SK-N-SH treated with all-trans-retinoic acid at 6 μM for 48 hours (cell line): Measurements from ENCODE around the gene PIR.

Experiments used
- ATAC-seq: fragments of 200-7000 bp; cut with Tn5 transposase; 3 replicates; pipeline ENCODE4 v1.9.1; 2020; ENCODE audit warnings: mild to moderate bottlenecking, moderate library complexity
- ARNTL ChIP-seq: fragments of 450-650 bp; formaldehyde crosslinking; IDR thresholded peaks from 2 replicates; pipeline ENCODE4 v1.5.0; 2020; ENCODE audit warnings: low read depth, mild to moderate bottlenecking, moderate library complexity, borderline replicate concordance
- BACH2 ChIP-seq: fragments of 250-450 bp; sonication (Bioruptor Pico); IDR thresholded peaks from 2 replicates; pipeline ENCODE4 v1.9.0; 2021; ENCODE audit warnings: mild to moderate bottlenecking, borderline replicate concordance
- CREB5 ChIP-seq: fragments of 250-450 bp; sonication (Bioruptor Pico); IDR thresholded peaks from 2 replicates; pipeline ENCODE4 v1.5.1; 2020; ENCODE audit warnings: low read depth, mild to moderate bottlenecking, moderate library complexity
- CSDC2 ChIP-seq: fragments of 250-450 bp; sonication (Bioruptor Pico); IDR thresholded peaks from 2 replicates; pipeline ENCODE4 v1.5.0; 2020; ENCODE audit warnings: mild to moderate bottlenecking, moderate library complexity
- CSRNP3 ChIP-seq: fragments of 250-450 bp; sonication (Bioruptor Pico); IDR thresholded peaks from 2 replicates; pipeline ENCODE4 v1.5.1; 2021; ENCODE audit warnings: mild to moderate bottlenecking, moderate library complexity
- ESRRG ChIP-seq: fragments of 250-450 bp; sonication (Bioruptor Pico); IDR thresholded peaks from 2 replicates; pipeline ENCODE4 v1.6.1; 2021; ENCODE audit warnings: mild to moderate bottlenecking
- GLIS3 ChIP-seq: fragments of 250-450 bp; sonication (Bioruptor Pico); IDR thresholded peaks from 2 replicates; pipeline ENCODE4 v1.5.0; 2020; ENCODE audit warnings: mild to moderate bottlenecking, moderate library complexity
- ISL1 ChIP-seq: fragments of 250-450 bp; sonication (Bioruptor Pico); IDR thresholded peaks from 2 replicates; pipeline ENCODE4 v2.1.2; 2022; ENCODE audit warnings: mild to moderate bottlenecking, moderate library complexity
- OSR1 ChIP-seq: fragments of 250-450 bp; sonication (Bioruptor Pico); IDR thresholded peaks from 2 replicates; pipeline ENCODE4 v1.8.0; 2022; ENCODE audit warnings: moderate library complexity, mild to moderate bottlenecking, inconsistent platforms
- PATZ1 ChIP-seq: fragments of 250-450 bp; sonication (Bioruptor Pico); IDR thresholded peaks from 2 replicates; pipeline ENCODE4 v1.8.0; 2020; ENCODE audit warnings: mild to moderate bottlenecking, moderate library complexity, borderline replicate concordance
- POU6F1 ChIP-seq: fragments of 250-450 bp; sonication (Bioruptor Pico); IDR thresholded peaks from 2 replicates; pipeline ENCODE4 v1.8.0; 2021; ENCODE audit warnings: low read depth, mild to moderate bottlenecking, moderate library complexity, borderline replicate concordance
- PPARA ChIP-seq: fragments of 250-450 bp; sonication (Bioruptor Pico); IDR thresholded peaks from 2 replicates; pipeline ENCODE4 v1.5.0; 2020; ENCODE audit warnings: mild to moderate bottlenecking, borderline replicate concordance
- RARB ChIP-seq: fragments of 250-450 bp; sonication (Bioruptor Pico); IDR thresholded peaks from 2 replicates; pipeline ENCODE4 v1.8.0; 2021; ENCODE audit warnings: mild to moderate bottlenecking, moderate library complexity
- SNAI2 ChIP-seq: fragments of 250-450 bp; sonication (Bioruptor Pico); IDR thresholded peaks from 2 replicates; pipeline ENCODE4 v1.5.0; 2020; ENCODE audit warnings: mild to moderate bottlenecking, moderate library complexity
- TCF4 ChIP-seq: fragments of 250-450 bp; sonication (Bioruptor Pico); IDR thresholded peaks from 2 replicates; pipeline ENCODE4 v1.8.0; 2021; ENCODE audit warnings: mild to moderate bottlenecking, moderate library complexity, borderline replicate concordance
- TOX ChIP-seq: fragments of 250-450 bp; sonication (Bioruptor Pico); IDR thresholded peaks from 2 replicates; pipeline ENCODE4 v1.8.0; 2021; ENCODE audit warnings: mild to moderate bottlenecking, moderate library complexity, borderline replicate concordance
- TSHZ2 ChIP-seq: fragments of 250-450 bp; sonication (Bioruptor Pico); IDR thresholded peaks from 2 replicates; pipeline ENCODE4 v1.5.0; 2020; ENCODE audit warnings: mild to moderate bottlenecking, moderate library complexity
- ZC3H10 ChIP-seq: fragments of 250-450 bp; sonication (Bioruptor Pico); IDR thresholded peaks from 2 replicates; pipeline ENCODE4 v1.5.1; 2021; ENCODE audit warnings: mild to moderate bottlenecking, moderate library complexity
- ZFP3 ChIP-seq: fragments of 250-450 bp; sonication (Bioruptor Pico); IDR thresholded peaks from 2 replicates; pipeline ENCODE4 v1.5.0; 2020; ENCODE audit warnings: mild to moderate bottlenecking, moderate library complexity
- ZFP30 ChIP-seq: fragments of 450-650 bp; formaldehyde crosslinking; IDR thresholded peaks from 2 replicates; pipeline ENCODE4 v1.5.0; 2022; ENCODE audit warnings: mild to moderate bottlenecking, moderate library complexity
- ZNF565 ChIP-seq: fragments of 450-650 bp; formaldehyde crosslinking; conservative IDR thresholded peaks from 2 replicates; pipeline ENCODE4 v1.5.0; 2020; ENCODE audit warnings: low read depth, mild to moderate bottlenecking, moderate library complexity
- ZNF70 ChIP-seq: fragments of 450-650 bp; formaldehyde crosslinking; IDR thresholded peaks from 2 replicates; pipeline ENCODE4 v1.5.0; 2020; ENCODE audit warnings: mild to moderate bottlenecking, moderate library complexity
- ZNF8 ChIP-seq: fragments of 450-650 bp; formaldehyde crosslinking; IDR thresholded peaks from 2 replicates; pipeline ENCODE4 v1.5.0; 2020; ENCODE audit warnings: mild to moderate bottlenecking, moderate library complexity

PIR gene

GRCh38 chrX:15430076-15430475, 63.1 kb downstream of the PIR start:
- no peak for ATAC-seq
- TF ChIP-seq POU6F1 (no peak), BACH2 (no peak), PATZ1 (no peak), ZNF8 (no peak), ESRRG (CRISPR knock-in tag) (no peak), ZFP30 (CRISPR knock-in tag) (no peak), ZC3H10 (CRISPR knock-in tag) (no peak), ZNF565 (CRISPR knock-in tag) (no peak), ISL1 (no peak), CSRNP3 (CRISPR knock-in tag) (no peak), GLIS3 (CRISPR knock-in tag) (no peak), TSHZ2 (CRISPR knock-in tag) (no peak), PPARA (CRISPR knock-in tag) (no peak), CREB5 (CRISPR knock-in tag) (no peak), ARNTL (no peak), TOX (no peak), TCF4 (CRISPR knock-in tag) (no peak), CSDC2 (CRISPR knock-in tag) (no peak), RARB (CRISPR knock-in tag) (no peak)

GRCh38 chrX:15425024-15425423, 68.1 kb downstream of the PIR start:
- ATAC-seq, result no peak
- no peak for TF ChIP-seq BACH2
- TF ChIP-seq ZNF70, result no peak
- TF ChIP-seq CREB5 (CRISPR knock-in tag), result no peak
- TF ChIP-seq ZFP30 (CRISPR knock-in tag), result no peak
- no peak for TF ChIP-seq SNAI2
- TF ChIP-seq ARNTL, result no peak
- no peak for TF ChIP-seq ZFP3 (CRISPR knock-in tag)
- no peak for TF ChIP-seq OSR1
- no peak for TF ChIP-seq PPARA (CRISPR knock-in tag)
- TF ChIP-seq TSHZ2 (CRISPR knock-in tag), result no peak
- no peak for TF ChIP-seq TCF4 (CRISPR knock-in tag)
- TF ChIP-seq CSDC2 (CRISPR knock-in tag), result no peak
- TF ChIP-seq GLIS3 (CRISPR knock-in tag), result no peak
- TF ChIP-seq POU6F1, result no peak
- TF ChIP-seq ZNF8, result no peak
- TF ChIP-seq ZNF565 (CRISPR knock-in tag), result no peak
- TF ChIP-seq ISL1, result no peak
- TF ChIP-seq RARB (CRISPR knock-in tag), result no peak
- no peak for TF ChIP-seq CSRNP3 (CRISPR knock-in tag)
